Erythroblast (primary cell): ENCODE data around the gene C19orf18.

Experiments used
- GATA1 ChIP-seq: IDR thresholded peaks from 2 replicates; pipeline ENCODE4 v1.6.1; 2011; ENCODE audit warnings: low read depth, mild to moderate bottlenecking, control low read depth, low read length, moderate library complexity
- POLR2A ChIP-seq: IDR thresholded peaks from 2 replicates; pipeline ENCODE4 v1.6.1; 2011; ENCODE audit warnings: mild to moderate bottlenecking, low read length

DNA sequence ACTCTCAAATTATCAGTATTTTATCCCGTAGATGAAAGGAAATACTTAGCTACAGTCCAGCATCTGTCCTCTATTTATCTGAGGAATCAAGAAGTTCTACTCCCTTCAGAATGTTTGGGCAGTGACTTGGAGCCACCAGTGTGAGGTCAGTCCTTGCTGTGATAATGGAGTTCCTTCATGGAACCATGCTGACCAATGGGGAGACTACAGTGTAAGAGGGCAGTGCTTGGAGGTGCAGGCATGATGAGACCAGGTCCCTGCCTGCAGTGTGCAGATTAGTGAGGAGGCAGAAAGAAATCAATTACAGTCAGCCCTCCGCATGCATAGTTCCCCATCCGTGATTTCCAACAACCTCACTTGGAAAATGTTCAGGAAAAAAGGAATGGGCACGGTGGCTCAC is at the start of gene C19orf18:
- no peak for TF ChIP-seq POLR2A
- no peak for TF ChIP-seq GATA1
